ENCODE data around the gene PRDM11. TPM values are rescaled to one million over a fixed set of nuclear protein-coding genes. Genes with fewer than 3 reads are reported as not detected.

The PRDM11 gene
- total and polyA plus RNA-seq, 10 of the 15 experiments (the other 5 are each of a cell fraction or from before 2014, with no cell fraction given) = 0.03 to 2.4 (median 0.53) TPM

DNA sequence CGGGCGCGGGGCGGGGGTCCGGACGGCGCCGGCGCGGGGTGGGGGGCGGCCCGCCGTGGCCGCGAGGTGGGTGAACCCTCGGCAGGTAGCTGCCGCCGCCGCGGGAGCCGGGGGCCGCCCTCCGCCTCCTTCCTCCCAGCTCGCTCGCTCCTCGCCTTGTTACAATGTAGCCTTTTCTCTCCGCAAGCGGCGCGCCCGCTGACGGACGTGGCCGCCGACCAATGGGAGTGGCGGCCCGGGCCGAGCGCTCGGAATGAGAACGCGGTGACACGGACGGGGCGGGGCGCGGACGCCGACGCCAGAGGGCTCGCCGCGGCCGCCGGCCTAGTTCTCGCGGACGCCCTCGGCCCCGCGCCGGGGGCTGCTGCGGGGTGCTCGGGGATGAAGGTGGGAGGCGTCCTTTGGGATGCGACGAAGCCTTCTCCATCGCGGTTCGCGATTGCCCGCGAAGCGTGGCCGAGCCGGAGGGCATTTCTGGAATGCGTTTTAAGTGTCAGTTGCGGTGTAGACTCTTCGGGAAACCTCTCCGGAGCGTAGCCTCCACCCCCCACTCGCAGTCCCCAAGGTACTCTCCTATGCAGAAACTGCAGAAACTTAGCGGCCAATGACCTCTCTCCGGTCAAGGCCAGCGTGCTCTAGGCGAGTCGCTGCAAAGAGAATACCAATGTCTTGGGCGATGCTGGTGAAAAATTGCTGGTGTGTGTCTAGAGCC lies 734 bp downstream of the PRDM11 start (continued):
- peak; percentile 37; the same call in 1 of the 2 replicates for TF ChIP-seq ZNF687 (IDR thresholded peaks at IDR 0.05)
- no peak for TF ChIP-seq NR2C1 (IDR thresholded peaks at IDR 0.05)
- TF ChIP-seq E2F8 (IDR thresholded peaks at IDR 0.05; ENCODE audit: low read depth, partially characterized antibody) = no peak
- TF ChIP-seq DPF2 (IDR thresholded peaks at IDR 0.05) = peak; percentile 96
- TF ChIP-seq, protein P1, sequence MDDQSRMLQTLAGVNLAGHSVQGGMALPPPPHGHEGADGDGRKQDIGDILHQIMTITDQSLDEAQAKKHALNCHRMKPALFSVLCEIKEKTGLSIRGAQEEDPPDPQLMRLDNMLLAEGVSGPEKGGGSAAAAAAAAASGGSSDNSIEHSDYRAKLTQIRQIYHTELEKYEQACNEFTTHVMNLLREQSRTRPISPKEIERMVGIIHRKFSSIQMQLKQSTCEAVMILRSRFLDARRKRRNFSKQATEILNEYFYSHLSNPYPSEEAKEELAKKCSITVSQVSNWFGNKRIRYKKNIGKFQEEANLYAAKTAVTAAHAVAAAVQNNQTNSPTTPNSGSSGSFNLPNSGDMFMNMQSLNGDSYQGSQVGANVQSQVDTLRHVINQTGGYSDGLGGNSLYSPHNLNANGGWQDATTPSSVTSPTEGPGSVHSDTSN (IDR thresholded peaks at IDR 0.05; ENCODE audit: insufficient replicate concordance, low read depth, low read length) = peak; percentile 98
- no peak for TF ChIP-seq SREBF1 (IDR thresholded peaks at IDR 0.05; ENCODE audit: low read length)
- TF ChIP-seq BACH1 (IDR thresholded peaks at IDR 0.05; ENCODE audit: borderline replicate concordance) = peak; percentile 31; the same call in 1 of the 2 replicates
- no peak for TF ChIP-seq SUZ12 (IDR thresholded peaks at IDR 0.05; ENCODE audit: unreplicated experiment)
- TF ChIP-seq POLR2A (IDR thresholded peaks at IDR 0.05; ENCODE audit: low read depth, low read length) = peak; percentile 87
- TF ChIP-seq, protein P2, sequence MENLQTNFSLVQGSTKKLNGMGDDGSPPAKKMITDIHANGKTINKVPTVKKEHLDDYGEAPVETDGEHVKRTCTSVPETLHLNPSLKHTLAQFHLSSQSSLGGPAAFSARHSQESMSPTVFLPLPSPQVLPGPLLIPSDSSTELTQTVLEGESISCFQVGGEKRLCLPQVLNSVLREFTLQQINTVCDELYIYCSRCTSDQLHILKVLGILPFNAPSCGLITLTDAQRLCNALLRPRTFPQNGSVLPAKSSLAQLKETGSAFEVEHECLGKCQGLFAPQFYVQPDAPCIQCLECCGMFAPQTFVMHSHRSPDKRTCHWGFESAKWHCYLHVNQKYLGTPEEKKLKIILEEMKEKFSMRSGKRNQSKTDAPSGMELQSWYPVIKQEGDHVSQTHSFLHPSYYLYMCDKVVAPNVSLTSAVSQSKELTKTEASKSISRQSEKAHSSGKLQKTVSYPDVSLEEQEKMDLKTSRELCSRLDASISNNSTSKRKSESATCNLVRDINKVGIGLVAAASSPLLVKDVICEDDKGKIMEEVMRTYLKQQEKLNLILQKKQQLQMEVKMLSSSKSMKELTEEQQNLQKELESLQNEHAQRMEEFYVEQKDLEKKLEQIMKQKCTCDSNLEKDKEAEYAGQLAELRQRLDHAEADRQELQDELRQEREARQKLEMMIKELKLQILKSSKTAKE (IDR thresholded peaks at IDR 0.05; ENCODE audit: low read depth, poor library complexity, severe bottlenecking) = no peak
- peak; percentile 69; the same call in 1 of the 2 replicates for TF ChIP-seq TAF1 (IDR thresholded peaks at IDR 0.05; ENCODE audit: borderline replicate concordance, low read depth, low read length)
- TF ChIP-seq IRF5 (IDR thresholded peaks at IDR 0.05; ENCODE audit: borderline replicate concordance) = no peak
- TF ChIP-seq WRNIP1 (IDR thresholded peaks at IDR 0.05; ENCODE audit: borderline replicate concordance, low read depth, low read length) = no peak
- no peak for TF ChIP-seq BRCA1 (IDR thresholded peaks at IDR 0.05; ENCODE audit: low read depth, low read length)
- peak; percentile 56; the same call in 1 of the 2 replicates for TF ChIP-seq POLR2AphosphoS5 (IDR thresholded peaks at IDR 0.05; ENCODE audit: low read length)
- no peak for TF ChIP-seq MXI1 (IDR thresholded peaks at IDR 0.05; ENCODE audit: low read depth, low read length)
- TF ChIP-seq STAT1 (conservative IDR thresholded peaks at IDR 0.05) = 0 out of 2 replicates have a peak, but pooled peaks have one; percentile 56
